Sigmoid colon (tissue), 4 donors: ENCODE measurements around the gene ECHS1.

Source experiments
- CTCF ChIP-seq, 4 experiments: fragments of 450-650 bp in 3 of 4; fragments of 200-600 bp in 1 of 4; IDR thresholded peaks; one replicate each; pipeline ENCODE4 v1.5.1; 2016 to 2019; ENCODE audit warnings: antibody characterized with exemption in 4 of 4, mild to moderate bottlenecking in 3 of 4, moderate library complexity in 2 of 4
- POLR2A ChIP-seq, 2 donors: fragments of 450-650 bp; IDR thresholded peaks; one replicate each; pipeline ENCODE4 v1.6.1; 2016; ENCODE audit warnings: antibody characterized with exemption in 2 of 2, mild to moderate bottlenecking in 2 of 2, moderate library complexity in 2 of 2
- POLR2AphosphoS5 ChIP-seq, 4 donors: sonication (generic); formaldehyde crosslinking; IDR thresholded peaks; one replicate each; pipeline ENCODE4 v1.6.1; 2017; ENCODE audit warnings: antibody characterized with exemption in 4 of 4

GRCh38 chr10:133405272-133405671 lies 32.1 kb upstream of the ECHS1 start:
- TF ChIP-seq CTCF (IDR thresholded peaks at IDR 0.05) (no peak), POLR2A (IDR thresholded peaks at IDR 0.05) (no peak), POLR2AphosphoS5 (IDR thresholded peaks at IDR 0.05) (no peak)
